AG08395 (cell line): ENCODE measurements around the gene CBX7.

Experiments used
- DNase-seq: peaks from one replicate; pipeline ENCODE4 v3.0.0; 2012; ENCODE audit warnings: mixed read lengths, low spot score

The CBX7 gene

GRCh38 chr22:39091126-39092081 is 61.1 kb downstream of the CBX7 start:
- no peak for DNase-seq

- no peak for DNase-seq
These were observed 61.9 kb downstream of the CBX7 start for GRCh38 chr22:39090426-39091064.

- no peak for DNase-seq
These were observed 62.6 kb downstream of the CBX7 start for GRCh38 chr22:39089928-39090327.

GRCh38 chr22:39088685-39089032 is 63.8 kb downstream of the CBX7 start:
- DNase-seq = no peak

- DNase-seq = no peak
These were observed 64.4 kb downstream of the CBX7 start for GRCh38 chr22:39087881-39088684.

- no peak for DNase-seq
These were observed 65.4 kb downstream of the CBX7 start for GRCh38 chr22:39087098-39087497.

GRCh38 chr22:39084666-39085065 is 67.8 kb downstream of the CBX7 start:
- DNase-seq = no peak

- DNase-seq = no peak
These were observed 69.0 kb downstream of the CBX7 start for GRCh38 chr22:39083212-39084165.

- no peak for DNase-seq
These were observed 70.9 kb downstream of the CBX7 start for GRCh38 chr22:39081598-39081997.

- DNase-seq = no peak
These were observed 71.5 kb downstream of the CBX7 start for GRCh38 chr22:39081016-39081415.
